Activated CD8-positive, alpha-beta T cell treated with anti-CD3 and anti-CD28 coated beads, Interleukin-2, amount 10 ng/mL, durations not matched to agents 7 days and 5 days (primary cell): ENCODE data around the gene TMEM207. TPM values are rescaled to one million over a fixed set of nuclear protein-coding genes. Genes with fewer than 3 reads are reported as not detected.

Experiments
- ATAC-seq: fragments of 150-1000 bp; cut with Tn5 transposase; one replicate; pipeline ENCODE4 v1.10.0; 2021; ENCODE audit warnings: moderate library complexity
- CTCF ChIA-PET: fragments of 350-600 bp; sonication (Branson Sonifier 250); formaldehyde crosslinking; loops from one replicate; lab custom pipeline; 2021; ENCODE audit warnings: antibody characterized with exemption; lab: Charles Lee
- POLR2A ChIA-PET: fragments of 350-600 bp; sonication (Branson Sonifier 250); formaldehyde crosslinking; loops from one replicate; lab custom pipeline; 2021; ENCODE audit warnings: antibody characterized with exemption; lab: Charles Lee
- DNase-seq: peaks from one replicate; pipeline ENCODE4 v3.0.0-alpha.2; 2020
- H3K27ac Mint-ChIP-seq: one replicate; pipeline ENCODE4 v1.8.0; 2021; ENCODE audit warnings: mild to moderate bottlenecking, mixed read lengths
- H3K27me3 Mint-ChIP-seq: one replicate; pipeline ENCODE4 v1.8.0; 2021; ENCODE audit warnings: low read depth, mixed read lengths
- H3K36me3 Mint-ChIP-seq: one replicate; pipeline ENCODE4 v1.8.0; 2021; ENCODE audit warnings: low read depth, mixed read lengths
- H3K4me1 Mint-ChIP-seq: one replicate; pipeline ENCODE4 v1.8.0; 2021; ENCODE audit warnings: low read depth, mixed read lengths
- H3K4me3 Mint-ChIP-seq: one replicate; pipeline ENCODE4 v1.8.0; 2021; ENCODE audit warnings: mild to moderate bottlenecking, mixed read lengths
- H3K9me3 Mint-ChIP-seq: one replicate; pipeline ENCODE4 v1.8.0; 2022; ENCODE audit warnings: mixed read lengths; ENCODE audit not compliant: insufficient read depth
- total RNA-seq, 2 experiments: library from RNA; stranded (reverse); gene quantifications; one replicate each; pipeline ENCODE4 v1.2.3, GENCODE V29; 2021

Gene TMEM207
- total RNA-seq, 2 experiments from 2014 or later: not detected

GRCh38 chr3:190381441-190381840, 68.3 kb downstream of the TMEM207 start:
- ChIA-PET CTCF (no interaction called here), POLR2A (no interaction called here)
- no peak overlapping the region for H3K4me3 Mint-ChIP-seq
- no peaks in the 10 kb centered on the region for H3K9me3 Mint-ChIP-seq
- ATAC-seq: no peak
- H3K36me3 Mint-ChIP-seq: no peaks in the 10 kb centered on the region
- DNase-seq: no peak
- H3K27me3 Mint-ChIP-seq: no peaks in the 10 kb centered on the region
- no peaks in the 10 kb centered on the region for H3K4me1 Mint-ChIP-seq
- no peak overlapping the region for H3K27ac Mint-ChIP-seq

- no peaks in the 10 kb centered on the region for H3K36me3 Mint-ChIP-seq
- ChIA-PET CTCF (no interaction called here), POLR2A (no interaction called here)
- ATAC-seq (no peak), DNase-seq (no peak)
- no peaks in the 10 kb centered on the region for H3K4me1 Mint-ChIP-seq
- no peak overlapping the region for H3K4me3 Mint-ChIP-seq
- no peak overlapping the region for H3K27ac Mint-ChIP-seq
- no peaks in the 10 kb centered on the region for H3K27me3 Mint-ChIP-seq
- no peaks in the 10 kb centered on the region for H3K9me3 Mint-ChIP-seq
These were observed 69.5 kb downstream of the TMEM207 start for GRCh38 chr3:190380184-190380583.

Other genes with a start within 250 kb of the TMEM207 start
- gene CLDN1, start 127.5 kb downstream of the TMEM207 start, total RNA-seq: not detected
- gene CLDN16, start 61.7 kb downstream of the TMEM207 start, total RNA-seq: not detected
- gene IL1RAP, start 64.2 kb upstream of the TMEM207 start, total RNA-seq: 10 to 100 TPM; 10.3 to 11.6 TPM